GM21786 (cell line): ENCODE results near the gene CARD16.

Experiments used
- ATAC-seq: cut with Tn5 transposase; IDR thresholded peaks from one replicate; pipeline ENCODE4 v1.9.1; 2021; ENCODE audit not compliant: unreplicated experiment

CARD16 gene

GRCh38 chr11:105051559-105051958 is 6.4 kb upstream of the CARD16 start:
- ATAC-seq = no peak

DNA sequence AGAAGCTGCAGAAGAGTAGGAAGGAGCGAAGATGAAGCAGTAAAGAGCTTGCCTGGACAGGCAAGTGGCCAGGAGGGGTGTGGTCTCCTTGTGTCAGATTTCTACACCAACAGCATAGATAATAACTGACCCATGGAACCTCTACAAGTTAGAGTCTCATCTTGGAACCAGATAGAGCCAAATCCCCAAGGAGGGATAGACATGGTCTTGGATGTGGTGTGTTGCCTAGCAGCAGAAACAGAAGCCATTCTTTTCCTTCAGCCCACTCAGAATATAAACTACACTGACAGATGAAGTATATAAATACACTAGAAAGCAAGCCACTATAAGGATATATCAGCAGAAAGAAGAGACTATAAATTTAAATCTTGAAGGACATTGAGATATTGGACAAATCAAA is 4.3 kb upstream of the CARD16 start:
- no peak for ATAC-seq

DNA sequence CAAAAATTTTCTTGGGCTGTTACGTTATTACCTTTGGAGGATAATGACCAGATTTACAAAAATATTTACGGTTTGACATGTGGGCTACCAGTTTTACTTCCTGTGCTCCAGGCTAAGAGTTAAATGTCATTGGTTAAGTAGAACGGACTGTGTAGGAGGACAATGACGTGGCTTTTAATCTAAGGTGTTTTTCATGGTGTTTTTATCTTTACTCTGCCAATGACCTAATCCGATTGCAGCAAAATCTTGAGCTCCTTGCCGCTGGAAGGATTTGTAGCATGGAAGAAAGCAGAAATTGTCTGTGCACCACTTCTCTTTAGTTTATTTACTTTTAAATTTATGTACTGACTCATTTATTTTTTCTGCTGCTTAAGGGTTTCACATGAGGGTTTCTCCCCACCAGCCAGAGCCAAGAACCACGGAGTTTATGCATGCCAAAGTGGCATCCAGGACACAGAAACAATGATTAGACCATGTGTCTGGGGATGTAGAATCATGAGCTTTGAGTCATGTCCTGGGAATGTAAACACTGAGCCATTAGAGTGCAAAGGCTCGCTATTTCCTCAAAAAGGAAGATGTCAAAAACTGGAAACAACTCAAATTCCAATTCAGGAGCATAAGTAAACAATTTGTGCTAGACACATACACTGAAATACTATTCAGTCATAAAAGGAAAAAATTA is 1.9 kb upstream of the CARD16 start:
- ATAC-seq = no peak

DNA sequence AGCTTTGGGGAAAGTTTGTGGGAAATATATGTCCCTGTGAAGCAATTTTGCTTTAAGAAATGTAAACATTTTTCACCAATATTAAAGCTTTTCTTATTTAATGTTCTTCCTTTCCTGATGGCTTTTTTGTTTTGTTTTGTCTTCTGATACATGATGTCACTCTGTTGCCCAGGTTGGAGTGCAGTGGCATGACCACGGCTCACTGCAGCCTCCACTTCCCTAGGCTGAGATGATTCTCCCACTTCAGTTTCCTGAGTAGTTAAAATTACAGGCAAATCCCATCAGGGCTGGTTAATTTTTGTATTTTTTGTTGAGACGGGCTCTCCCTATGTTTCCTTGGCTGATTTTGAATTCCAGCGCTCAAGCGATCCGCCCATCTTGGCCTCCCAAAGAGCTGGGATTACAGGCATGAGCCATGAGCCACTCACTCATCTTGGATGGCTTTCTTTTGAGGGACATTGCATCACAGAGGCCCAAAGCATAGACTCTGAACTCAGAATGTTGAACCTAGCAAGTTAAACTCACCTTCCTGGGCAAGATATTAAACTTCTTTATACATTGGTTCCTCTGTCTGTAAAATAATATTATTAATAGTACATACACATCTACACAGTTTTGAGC is 651 bp upstream of the CARD16 start:
- no peak for ATAC-seq

GRCh38 chr11:105042178-105042577 is 3.0 kb downstream of the CARD16 start:
- ATAC-seq = no peak

DNA sequence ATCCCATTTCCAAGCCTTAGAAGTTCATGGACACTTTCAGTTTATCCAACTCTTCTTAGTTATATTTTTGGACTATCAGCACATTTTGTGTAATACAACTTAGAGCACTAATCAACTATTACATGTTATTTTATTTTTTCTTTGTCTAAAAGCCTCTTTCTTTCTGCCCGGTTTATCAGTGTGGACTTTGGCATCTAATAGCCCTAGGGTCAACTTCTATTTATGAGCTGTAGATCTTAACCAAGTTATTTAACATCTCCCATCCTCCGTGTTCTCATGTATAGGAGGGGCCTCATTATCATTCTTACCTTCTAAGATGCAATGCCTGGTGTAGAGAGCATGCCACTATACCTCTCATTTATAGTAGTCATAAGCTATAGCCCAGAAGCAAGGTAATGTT is 4.4 kb downstream of the CARD16 start:
- ATAC-seq = no peak

- peak; percentile 93 for ATAC-seq
Measured at GRCh38 chr11:105034813-105035620, 10.1 kb downstream of the CARD16 start, which contains the start of gene CASP1. CASP1 (minus strand) TSS chr11:105035144; CDS start chr11:105035113, 31 bp downstream.

- peak; percentile 8 for ATAC-seq
Measured at GRCh38 chr11:105034388-105034787, 10.7 kb downstream of the CARD16 start.

GRCh38 chr11:105033781-105034180 is 11.4 kb downstream of the CARD16 start:
- ATAC-seq = no peak

DNA sequence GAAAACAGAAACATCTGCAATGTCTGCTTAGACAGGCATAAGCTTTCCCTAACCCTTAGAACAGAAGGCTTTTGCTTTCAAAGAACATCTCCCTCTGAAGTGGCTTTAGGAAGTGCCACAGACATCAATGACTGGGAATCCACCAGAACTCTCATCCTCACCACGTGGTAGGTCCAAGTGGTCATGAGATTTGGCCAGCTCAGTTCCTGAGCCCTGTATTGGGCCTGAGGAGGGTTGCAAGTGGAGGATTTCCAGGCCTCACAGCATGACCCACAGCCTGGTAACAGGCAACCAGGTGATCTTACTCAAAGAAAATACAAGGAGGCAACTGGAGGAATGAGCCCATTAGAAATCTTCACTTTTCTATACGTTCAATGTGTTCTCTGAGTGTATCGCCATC is 11.8 kb downstream of the CARD16 start:
- ATAC-seq = no peak

- ATAC-seq = no peak
Measured at GRCh38 chr11:105032495-105032894, 12.6 kb downstream of the CARD16 start.

GRCh38 chr11:105027678-105028077 is 17.5 kb downstream of the CARD16 start:
- ATAC-seq = no peak

GRCh38 chr11:105024394-105024793 is 20.7 kb downstream of the CARD16 start:
- no peak for ATAC-seq

DNA sequence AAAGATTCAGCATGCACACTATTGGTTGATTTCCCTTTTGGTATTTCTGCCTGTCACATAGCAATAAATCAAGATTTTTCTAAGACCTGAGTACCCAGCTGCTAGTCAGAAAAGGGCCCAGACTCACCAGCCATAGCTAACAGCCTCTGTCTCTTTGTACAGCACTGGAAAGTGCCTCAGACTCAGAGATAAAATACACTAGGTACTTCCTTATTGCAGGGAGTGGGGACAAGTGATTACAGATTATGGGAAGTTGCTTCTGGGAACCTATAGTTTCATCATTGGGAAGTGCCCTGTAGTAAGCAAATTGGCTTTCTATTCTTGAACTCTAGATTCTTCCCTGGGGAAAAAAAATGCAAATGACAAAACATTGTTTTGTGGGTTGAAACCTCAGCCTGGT is 22.1 kb downstream of the CARD16 start, which contains the start of gene CASP5:
CASP5 (minus strand) TSS at position 166 of the 400 bp plus-strand sequence; CDS start at position 134, 32 bp downstream.
- ATAC-seq = no peak

- no peak for ATAC-seq
Measured at GRCh38 chr11:105022527-105022926, 22.6 kb downstream of the CARD16 start.

GRCh38 chr11:105007463-105007862 is 37.7 kb downstream of the CARD16 start:
- ATAC-seq = no peak

GRCh38 chr11:105005451-105005845 is 39.7 kb downstream of the CARD16 start:
- no peak for ATAC-seq

DNA sequence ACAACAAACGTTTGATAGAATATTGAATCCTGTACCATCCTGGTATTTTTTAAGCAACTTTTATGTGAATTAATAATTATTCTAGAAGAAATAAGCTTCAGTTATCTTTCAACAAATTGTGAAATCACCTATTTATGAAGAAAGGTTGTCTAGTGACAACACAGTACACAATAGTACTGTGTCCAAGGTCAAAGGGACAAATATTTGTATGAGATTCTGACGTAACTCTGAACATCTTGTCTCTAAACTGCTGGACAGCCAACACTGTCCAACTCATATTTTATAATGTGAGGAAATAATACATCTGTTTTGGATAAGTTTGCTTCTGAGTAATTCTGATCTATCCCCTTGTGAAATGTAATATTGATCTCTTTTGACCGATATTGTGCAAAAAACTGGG is 41.1 kb downstream of the CARD16 start:
- ATAC-seq = no peak

GRCh38 chr11:105003151-105003550 is 42.0 kb downstream of the CARD16 start:
- ATAC-seq = no peak

GRCh38 chr11:105000797-105001196 is 44.3 kb downstream of the CARD16 start:
- ATAC-seq = peak; percentile 83

DNA sequence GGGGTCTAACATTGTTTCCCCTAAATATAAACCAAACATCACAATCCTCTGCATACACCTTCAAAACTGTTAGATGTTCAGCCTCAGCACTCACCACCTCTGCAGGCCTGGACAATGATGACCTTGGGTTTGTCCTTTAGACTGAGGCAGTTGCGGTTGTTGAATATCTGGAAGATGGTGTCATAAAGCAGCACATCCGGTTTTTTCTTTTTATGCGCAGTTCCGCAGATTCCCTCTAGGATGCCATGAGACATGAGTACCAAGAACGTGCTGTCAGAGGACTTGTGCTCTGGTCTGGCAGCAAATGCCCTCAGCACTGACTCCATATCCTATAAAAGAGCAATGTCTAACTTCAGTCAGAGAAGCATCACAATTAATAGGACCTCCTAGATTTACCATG is 45.0 kb downstream of the CARD16 start:
- ATAC-seq = no peak

- ATAC-seq = no peak
Measured at GRCh38 chr11:104999721-105000120, 45.4 kb downstream of the CARD16 start.
